ENCODE measurements around the gene ACTC1.

DNA sequence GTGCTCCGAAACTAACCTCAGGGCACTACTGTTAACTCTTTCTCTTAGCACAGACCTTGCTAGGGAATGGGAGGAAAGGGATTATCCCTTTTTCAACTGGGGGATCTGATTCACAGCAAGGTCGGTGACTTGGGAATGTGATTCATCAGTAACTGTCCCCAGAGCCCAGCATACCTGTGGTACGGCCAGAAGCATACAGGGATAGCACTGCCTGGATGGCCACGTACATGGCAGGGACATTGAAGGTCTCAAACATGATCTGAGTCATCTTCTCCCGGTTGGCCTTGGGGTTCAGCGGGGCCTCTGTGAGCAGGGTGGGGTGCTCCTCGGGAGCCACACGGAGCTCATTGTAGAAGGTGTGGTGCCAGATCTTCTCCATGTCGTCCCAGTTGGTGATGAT lies 2.3 kb downstream of the ACTC1 start:
- TF ChIP-seq, protein P1, sequence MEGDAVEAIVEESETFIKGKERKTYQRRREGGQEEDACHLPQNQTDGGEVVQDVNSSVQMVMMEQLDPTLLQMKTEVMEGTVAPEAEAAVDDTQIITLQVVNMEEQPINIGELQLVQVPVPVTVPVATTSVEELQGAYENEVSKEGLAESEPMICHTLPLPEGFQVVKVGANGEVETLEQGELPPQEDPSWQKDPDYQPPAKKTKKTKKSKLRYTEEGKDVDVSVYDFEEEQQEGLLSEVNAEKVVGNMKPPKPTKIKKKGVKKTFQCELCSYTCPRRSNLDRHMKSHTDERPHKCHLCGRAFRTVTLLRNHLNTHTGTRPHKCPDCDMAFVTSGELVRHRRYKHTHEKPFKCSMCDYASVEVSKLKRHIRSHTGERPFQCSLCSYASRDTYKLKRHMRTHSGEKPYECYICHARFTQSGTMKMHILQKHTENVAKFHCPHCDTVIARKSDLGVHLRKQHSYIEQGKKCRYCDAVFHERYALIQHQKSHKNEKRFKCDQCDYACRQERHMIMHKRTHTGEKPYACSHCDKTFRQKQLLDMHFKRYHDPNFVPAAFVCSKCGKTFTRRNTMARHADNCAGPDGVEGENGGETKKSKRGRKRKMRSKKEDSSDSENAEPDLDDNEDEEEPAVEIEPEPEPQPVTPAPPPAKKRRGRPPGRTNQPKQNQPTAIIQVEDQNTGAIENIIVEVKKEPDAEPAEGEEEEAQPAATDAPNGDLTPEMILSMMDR (tag by site-specific recombination; IDR thresholded peaks at IDR 0.05): no peak
- no peak for TF ChIP-seq YY1 (tag by site-specific recombination; IDR thresholded peaks at IDR 0.05)
- TF ChIP-seq, protein P2, sequence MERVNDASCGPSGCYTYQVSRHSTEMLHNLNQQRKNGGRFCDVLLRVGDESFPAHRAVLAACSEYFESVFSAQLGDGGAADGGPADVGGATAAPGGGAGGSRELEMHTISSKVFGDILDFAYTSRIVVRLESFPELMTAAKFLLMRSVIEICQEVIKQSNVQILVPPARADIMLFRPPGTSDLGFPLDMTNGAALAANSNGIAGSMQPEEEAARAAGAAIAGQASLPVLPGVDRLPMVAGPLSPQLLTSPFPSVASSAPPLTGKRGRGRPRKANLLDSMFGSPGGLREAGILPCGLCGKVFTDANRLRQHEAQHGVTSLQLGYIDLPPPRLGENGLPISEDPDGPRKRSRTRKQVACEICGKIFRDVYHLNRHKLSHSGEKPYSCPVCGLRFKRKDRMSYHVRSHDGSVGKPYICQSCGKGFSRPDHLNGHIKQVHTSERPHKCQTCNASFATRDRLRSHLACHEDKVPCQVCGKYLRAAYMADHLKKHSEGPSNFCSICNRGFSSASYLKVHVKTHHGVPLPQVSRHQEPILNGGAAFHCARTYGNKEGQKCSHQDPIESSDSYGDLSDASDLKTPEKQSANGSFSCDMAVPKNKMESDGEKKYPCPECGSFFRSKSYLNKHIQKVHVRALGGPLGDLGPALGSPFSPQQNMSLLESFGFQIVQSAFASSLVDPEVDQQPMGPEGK (tag by site-specific recombination; IDR thresholded peaks at IDR 0.05): no peak
- TF ChIP-seq, protein P3, sequence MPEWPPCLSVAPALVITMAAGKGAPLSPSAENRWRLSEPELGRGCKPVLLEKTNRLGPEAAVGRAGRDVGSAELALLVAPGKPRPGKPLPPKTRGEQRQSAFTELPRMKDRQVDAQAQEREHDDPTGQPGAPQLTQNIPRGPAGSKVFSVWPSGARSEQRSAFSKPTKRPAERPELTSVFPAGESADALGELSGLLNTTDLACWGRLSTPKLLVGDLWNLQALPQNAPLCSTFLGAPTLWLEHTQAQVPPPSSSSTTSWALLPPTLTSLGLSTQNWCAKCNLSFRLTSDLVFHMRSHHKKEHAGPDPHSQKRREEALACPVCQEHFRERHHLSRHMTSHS (tag by site-specific recombination; IDR thresholded peaks at IDR 0.05): no peak
- no peak for TF ChIP-seq SP2 (tag by site-specific recombination; IDR thresholded peaks at IDR 0.05)
- TF ChIP-seq ZNF155 (tag by site-specific recombination; IDR thresholded peaks at IDR 0.05): no peak
- no peak for TF ChIP-seq PRDM1 (tag by site-specific recombination; IDR thresholded peaks at IDR 0.05)
- TF ChIP-seq ZNF391 (tag by site-specific recombination; IDR thresholded peaks at IDR 0.05; ENCODE audit: borderline replicate concordance, low read depth): no peak
- no peak for TF ChIP-seq GLIS1 (tag by site-specific recombination; IDR thresholded peaks at IDR 0.05)
- TF ChIP-seq, protein P4, sequence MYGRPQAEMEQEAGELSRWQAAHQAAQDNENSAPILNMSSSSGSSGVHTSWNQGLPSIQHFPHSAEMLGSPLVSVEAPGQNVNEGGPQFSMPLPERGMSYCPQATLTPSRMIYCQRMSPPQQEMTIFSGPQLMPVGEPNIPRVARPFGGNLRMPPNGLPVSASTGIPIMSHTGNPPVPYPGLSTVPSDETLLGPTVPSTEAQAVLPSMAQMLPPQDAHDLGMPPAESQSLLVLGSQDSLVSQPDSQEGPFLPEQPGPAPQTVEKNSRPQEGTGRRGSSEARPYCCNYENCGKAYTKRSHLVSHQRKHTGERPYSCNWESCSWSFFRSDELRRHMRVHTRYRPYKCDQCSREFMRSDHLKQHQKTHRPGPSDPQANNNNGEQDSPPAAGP (tag by site-specific recombination; IDR thresholded peaks at IDR 0.05): no peak
- TF ChIP-seq ZBTB17 (tag by site-specific recombination; IDR thresholded peaks at IDR 0.05): no peak
- no peak for TF ChIP-seq SETDB1 (IDR thresholded peaks at IDR 0.05; ENCODE audit: insufficient read length, low read length)

Data from HEK293 (cell line).